Karpas-422 (cell line): ENCODE measurements around the gene NBPF9. TPM values are rescaled to one million over a fixed set of nuclear protein-coding genes. Genes with fewer than 3 reads are reported as not detected.
A peak's percentile ranks its signal among the peaks of the same experiment; 100 is the strongest.
"Not testable (repeated sequence)": the region's sequence is repeated elsewhere in the genome, so short reads cannot be mapped to it uniquely, and the experiment has no call there.

Experiments
- DNase-seq: peaks from one replicate; pipeline ENCODE4 v3.0.0-alpha.2; 2015
- H2AFZ ChIP-seq: fragments of 200-600 bp; sonication (generic); 2 replicates; pipeline ENCODE4 v1.6.1; 2014; ENCODE audit warnings: antibody characterized with exemption, low read length, mixed read lengths
- H3K27ac ChIP-seq: fragments of 200-600 bp; sonication (generic); 2 replicates; pipeline ENCODE4 v1.5.1; 2014; ENCODE audit warnings: mild to moderate bottlenecking, low read length, moderate library complexity
- H3K27me3 ChIP-seq: fragments of 200-600 bp; sonication (generic); 2 replicates; pipeline ENCODE4 v1.6.1; 2014; ENCODE audit warnings: low read length, mixed read lengths
- H3K36me3 ChIP-seq: fragments of 200-600 bp; sonication (generic); 2 replicates; pipeline ENCODE4 v1.6.1; 2014; ENCODE audit warnings: low read length, mixed read lengths; ENCODE audit not compliant: insufficient read depth
- H3K4me1 ChIP-seq: fragments of 200-600 bp; sonication (generic); 2 replicates; pipeline ENCODE4 v1.6.1; 2014; ENCODE audit warnings: mild to moderate bottlenecking, low read length, mixed read lengths
- H3K4me2 ChIP-seq: fragments of 200-600 bp; sonication (generic); 2 replicates; pipeline ENCODE4 v1.6.1; 2014; ENCODE audit warnings: low read length, low read depth, mild to moderate bottlenecking; ENCODE audit not compliant: poor library complexity, severe bottlenecking
- H3K4me3 ChIP-seq: fragments of 200-600 bp; sonication (generic); 2 replicates; pipeline ENCODE4 v1.5.1; 2014; ENCODE audit warnings: mild to moderate bottlenecking, antibody characterized with exemption, low read length, mixed read lengths
- H3K79me2 ChIP-seq: fragments of 200-600 bp; sonication (generic); 2 replicates; pipeline ENCODE4 v1.6.1; 2014; ENCODE audit warnings: mild to moderate bottlenecking, low read length, mixed read lengths
- H3K9ac ChIP-seq: fragments of 200-600 bp; sonication (generic); 2 replicates; pipeline ENCODE4 v1.6.0; 2014; ENCODE audit warnings: low read length
- H3K9me2 ChIP-seq: fragments of 200-600 bp; sonication (generic), shearing (Covaris generic); replicated peaks from 2 replicates; pipeline ENCODE4 v1.6.0; 2014; ENCODE audit warnings: mild to moderate bottlenecking, low read length, moderate library complexity; ENCODE audit not compliant: insufficient read depth
- H3K9me3 ChIP-seq: fragments of 300-700, 200-600 bp; sonication (generic); 2 replicates; pipeline ENCODE4 v1.6.1; 2014; ENCODE audit warnings: low read length, mixed read lengths
- H4K20me1 ChIP-seq: fragments of 200-600 bp; sonication (generic); 2 replicates; pipeline ENCODE4 v1.6.1; 2014; ENCODE audit warnings: mild to moderate bottlenecking, antibody characterized with exemption, low read length, low read depth; ENCODE audit not compliant: insufficient read depth
- total RNA-seq: library from RNA; depleted of rRNA; stranded (reverse); fragments of >200 nt; shearing (Covaris generic); gene quantifications from 2 replicates; pipeline ENCODE4 v1.2.3, GENCODE V29; 2014; ENCODE audit warnings: low replicate concordance; rRNA removed

The NBPF9 gene
- 14.2 and 15.0 TPM in 2 replicates for total RNA-seq

GRCh38 chr1:149103109-149104081 lies at the start of gene NBPF9:
NBPF9 (minus strand) TSS chr1:149103551; CDS start chr1:149082139, 21,412 bp downstream.
- not testable (repeated sequence) for H3K36me3 ChIP-seq, H3K4me1 ChIP-seq, H3K9me3 ChIP-seq, H3K27ac ChIP-seq, H3K27me3 ChIP-seq, H3K4me2 ChIP-seq, H3K9ac ChIP-seq, H2AFZ ChIP-seq, H3K79me2 ChIP-seq, H4K20me1 ChIP-seq, H3K9me2 ChIP-seq
- DNase-seq = peak; percentile 56
- H3K4me3 ChIP-seq = peak within 1 kb of the TSS; percentile 43; the same call in 1 of the 2 replicates

GRCh38 chr1:149149909-149150308 lies 46.6 kb upstream of the NBPF9 start:
- not testable (repeated sequence) for H3K4me1 ChIP-seq, DNase-seq, H3K9ac ChIP-seq, H3K4me3 ChIP-seq, H3K27me3 ChIP-seq, H3K4me2 ChIP-seq, H3K9me3 ChIP-seq, H3K9me2 ChIP-seq, H3K27ac ChIP-seq, H4K20me1 ChIP-seq, H3K36me3 ChIP-seq, H2AFZ ChIP-seq, H3K79me2 ChIP-seq

DNA sequence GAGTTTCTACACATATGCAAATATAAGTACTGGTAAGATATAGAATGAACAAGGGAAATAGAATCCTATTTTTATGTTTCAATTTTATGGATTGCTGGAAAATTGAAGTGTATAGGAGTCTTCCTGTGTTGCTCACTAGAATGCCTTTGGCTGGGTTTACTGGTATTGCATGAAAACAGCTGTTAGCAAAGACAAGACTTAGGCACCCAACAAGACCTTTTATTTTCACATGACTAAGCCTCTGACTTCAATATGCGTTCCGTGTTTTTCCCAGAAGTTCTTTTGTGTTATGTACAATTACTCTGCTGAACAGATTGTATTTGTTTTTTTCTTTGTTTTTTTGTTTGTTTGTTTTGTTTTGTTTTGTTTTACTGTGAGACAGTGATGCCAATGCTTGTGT lies 34.2 kb upstream of the NBPF9 start:
- not testable (repeated sequence) for H4K20me1 ChIP-seq, H2AFZ ChIP-seq, H3K9ac ChIP-seq, H3K27me3 ChIP-seq, H3K9me3 ChIP-seq, H3K4me3 ChIP-seq, H3K4me1 ChIP-seq, H3K9me2 ChIP-seq, DNase-seq, H3K36me3 ChIP-seq, H3K79me2 ChIP-seq, H3K4me2 ChIP-seq, H3K27ac ChIP-seq

DNA sequence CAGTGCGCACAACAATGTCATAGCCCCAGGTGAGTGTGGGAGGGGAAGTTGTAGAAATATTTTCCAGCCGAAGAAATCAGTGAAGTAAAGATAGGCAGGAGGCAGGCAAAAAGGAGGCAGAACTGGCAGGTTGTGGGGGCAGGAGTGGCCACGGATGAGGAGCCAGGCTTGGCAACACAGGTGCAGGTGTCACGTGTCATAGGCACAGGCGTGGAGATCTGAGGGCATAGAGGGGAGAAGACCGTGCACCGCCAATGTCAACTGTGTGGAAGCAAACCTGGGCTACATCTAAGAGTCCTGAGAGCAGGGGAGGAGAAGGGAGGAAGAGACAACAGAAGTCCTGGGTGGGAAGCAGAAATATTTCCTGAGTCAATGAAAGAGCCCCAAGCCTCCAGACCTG lies 27.6 kb upstream of the NBPF9 start:
- not testable (repeated sequence) for H3K4me1 ChIP-seq, H3K9me2 ChIP-seq, H3K79me2 ChIP-seq, H3K4me3 ChIP-seq, H3K9me3 ChIP-seq, H3K27me3 ChIP-seq, H4K20me1 ChIP-seq, H3K9ac ChIP-seq, H3K36me3 ChIP-seq, H3K27ac ChIP-seq, H3K4me2 ChIP-seq, H2AFZ ChIP-seq
- DNase-seq = peak; percentile 39

- H3K36me3 ChIP-seq, H2AFZ ChIP-seq, H3K4me3 ChIP-seq, H4K20me1 ChIP-seq, H3K9me3 ChIP-seq, DNase-seq, H3K9ac ChIP-seq, H3K9me2 ChIP-seq, H3K4me1 ChIP-seq, H3K27me3 ChIP-seq, H3K4me2 ChIP-seq, H3K27ac ChIP-seq, H3K79me2 ChIP-seq: not testable (repeated sequence)
Measured at GRCh38 chr1:149129245-149129644, 25.9 kb upstream of the NBPF9 start.

DNA sequence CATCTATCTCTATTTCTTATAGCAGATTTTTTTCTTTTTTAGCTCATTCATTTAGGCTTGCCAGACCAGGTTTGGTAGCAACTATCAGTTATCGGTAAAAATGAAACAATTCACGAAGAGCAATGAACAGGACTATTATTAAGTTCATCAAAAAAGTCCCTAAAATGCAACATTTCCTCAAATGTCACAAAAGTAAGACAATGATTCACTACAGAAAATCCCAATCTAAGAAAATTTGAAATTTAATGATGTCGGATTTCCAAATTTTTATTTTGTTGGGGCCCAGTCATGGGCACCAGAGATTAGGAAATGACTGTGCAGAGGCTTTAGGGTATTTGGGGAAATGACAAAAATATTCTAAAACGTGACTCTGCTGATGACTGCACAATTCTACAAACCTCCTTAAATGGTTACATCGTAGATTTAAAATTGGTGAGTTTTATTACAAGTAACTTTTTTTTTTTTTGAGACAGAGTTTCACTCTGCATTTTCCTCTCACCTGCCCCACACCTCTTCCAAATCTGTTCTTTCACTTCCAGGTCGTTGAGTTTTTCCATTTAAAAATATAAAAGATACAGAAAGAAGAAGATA lies 23.3 kb upstream of the NBPF9 start:
- H4K20me1 ChIP-seq, H3K27ac ChIP-seq, H3K27me3 ChIP-seq, H3K36me3 ChIP-seq, H3K4me3 ChIP-seq, H3K4me2 ChIP-seq, H3K9me2 ChIP-seq, DNase-seq, H3K79me2 ChIP-seq, H3K9me3 ChIP-seq, H2AFZ ChIP-seq, H3K9ac ChIP-seq, H3K4me1 ChIP-seq: not testable (repeated sequence)

GRCh38 chr1:149123948-149124926 lies 20.9 kb upstream of the NBPF9 start:
- not testable (repeated sequence) for H2AFZ ChIP-seq, H3K9me3 ChIP-seq, DNase-seq, H3K27ac ChIP-seq, H4K20me1 ChIP-seq, H3K36me3 ChIP-seq, H3K79me2 ChIP-seq, H3K4me2 ChIP-seq, H3K4me1 ChIP-seq, H3K9ac ChIP-seq, H3K4me3 ChIP-seq, H3K9me2 ChIP-seq, H3K27me3 ChIP-seq

DNA sequence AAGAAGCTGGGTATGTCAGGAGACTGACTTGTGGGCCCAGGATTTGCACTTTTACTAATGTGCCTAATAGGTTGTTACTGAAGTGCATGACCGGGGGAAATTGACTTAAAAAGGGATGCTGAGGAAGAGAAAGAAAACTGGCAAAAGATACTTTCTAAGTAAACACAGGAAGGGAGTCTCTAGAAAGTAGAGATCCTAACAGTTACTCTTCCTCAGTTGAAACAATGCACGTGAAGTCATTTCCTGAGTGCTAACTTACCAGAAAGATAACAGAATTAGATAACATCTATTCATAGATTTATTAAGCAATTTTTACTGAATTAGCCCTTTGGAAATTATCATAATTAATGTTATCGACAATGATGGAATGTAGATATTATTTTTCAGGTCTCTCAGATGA lies 9.5 kb upstream of the NBPF9 start:
- H3K36me3 ChIP-seq, H2AFZ ChIP-seq, H3K9ac ChIP-seq: not testable (repeated sequence)

More for the DNA sequence above, 9.5 kb upstream of the NBPF9 start:
- H3K27me3 ChIP-seq, H3K4me2 ChIP-seq, H4K20me1 ChIP-seq, H3K4me3 ChIP-seq, H3K4me1 ChIP-seq, H3K27ac ChIP-seq, H3K9me2 ChIP-seq, H3K9me3 ChIP-seq, DNase-seq, H3K79me2 ChIP-seq: not testable (repeated sequence)
